IPS-NIHi7 (cell line): ENCODE measurements around the gene PLSCR3.

Experiments
- DNase-seq: peaks from one replicate; pipeline ENCODE4 v3.0.0; 2012; ENCODE audit warnings: mixed read lengths; ENCODE audit errors: extremely low spot score

PLSCR3 gene

DNA sequence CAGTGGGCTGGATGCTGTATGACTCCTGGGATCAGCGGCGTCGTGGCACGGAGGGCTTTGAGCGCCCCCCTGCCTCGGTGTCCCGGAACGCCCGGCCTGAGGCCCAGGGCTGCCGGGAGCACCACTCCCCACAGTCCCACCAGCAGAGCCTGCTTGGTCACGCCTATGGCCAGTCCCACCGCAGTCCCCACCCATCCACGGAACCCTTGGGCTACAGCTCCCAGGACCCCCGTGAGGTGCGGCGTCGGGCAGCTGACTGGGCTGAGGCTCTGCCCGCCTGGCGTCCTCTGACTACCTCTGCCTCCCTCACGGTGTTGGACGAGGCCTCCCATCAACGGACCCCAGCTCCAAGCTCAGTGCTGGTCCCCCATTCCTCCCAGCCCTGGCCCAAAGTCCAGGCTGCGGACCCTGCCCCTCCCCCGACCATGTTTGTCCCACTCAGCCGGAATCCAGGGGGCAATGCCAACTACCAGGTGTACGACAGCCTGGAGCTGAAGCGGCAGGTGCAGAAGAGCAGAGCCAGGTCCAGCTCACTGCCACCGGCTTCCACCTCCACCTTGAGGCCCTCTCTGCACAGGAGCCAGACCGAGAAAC, 32.7 kb upstream of the PLSCR3 start:
- DNase-seq: no peak

DNA sequence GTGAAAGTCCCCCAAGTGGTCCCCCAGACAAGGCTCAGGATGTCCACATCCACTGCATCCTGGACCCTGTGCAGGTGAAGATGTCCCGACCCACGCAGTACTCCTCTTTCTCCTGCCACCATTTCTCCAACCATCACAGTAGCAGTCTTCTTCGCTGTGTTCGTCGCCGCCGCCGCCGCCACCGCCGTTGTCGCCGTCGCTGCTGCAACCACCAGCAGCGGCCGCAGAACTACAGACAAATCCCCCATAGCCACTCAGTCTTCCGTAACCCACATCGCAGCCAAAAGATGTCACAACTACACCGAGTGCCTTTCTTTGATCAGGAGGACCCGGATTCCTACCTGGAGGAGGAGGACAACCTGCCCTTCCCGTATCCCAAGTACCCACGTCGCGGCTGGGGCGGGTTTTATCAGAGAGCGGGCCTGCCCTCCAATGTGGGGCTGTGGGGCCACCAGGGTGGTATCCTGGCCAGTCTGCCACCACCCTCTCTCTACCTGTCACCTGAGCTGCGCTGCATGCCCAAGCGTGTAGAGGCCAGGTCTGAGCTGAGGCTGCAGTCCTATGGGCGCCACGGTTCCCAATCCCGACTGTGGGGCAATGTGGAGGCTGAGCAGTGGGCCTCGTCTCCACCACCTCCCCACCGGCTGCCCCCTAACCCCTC, 32.0 kb upstream of the PLSCR3 start:
- DNase-seq: no peak

DNA sequence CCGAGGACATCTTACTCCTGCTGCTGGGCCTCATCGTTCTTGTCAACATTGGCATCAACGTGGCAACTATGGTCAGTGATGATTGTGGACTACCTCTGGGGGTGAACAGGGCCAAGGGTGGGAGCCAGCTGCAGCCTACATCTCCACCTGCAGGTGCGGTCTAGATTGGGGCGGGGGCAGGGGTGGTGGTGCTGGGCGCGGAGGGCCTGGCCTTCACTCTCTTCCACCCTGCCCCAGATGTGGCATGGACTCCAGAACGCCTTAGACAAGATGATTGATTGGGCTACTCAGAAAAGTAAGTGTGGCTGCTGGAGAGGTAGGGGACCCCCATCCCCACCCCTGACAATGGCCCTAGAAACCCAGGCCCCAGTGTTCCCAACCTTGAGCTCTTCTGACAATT, 31.4 kb upstream of the PLSCR3 start:
- DNase-seq: no peak

DNA sequence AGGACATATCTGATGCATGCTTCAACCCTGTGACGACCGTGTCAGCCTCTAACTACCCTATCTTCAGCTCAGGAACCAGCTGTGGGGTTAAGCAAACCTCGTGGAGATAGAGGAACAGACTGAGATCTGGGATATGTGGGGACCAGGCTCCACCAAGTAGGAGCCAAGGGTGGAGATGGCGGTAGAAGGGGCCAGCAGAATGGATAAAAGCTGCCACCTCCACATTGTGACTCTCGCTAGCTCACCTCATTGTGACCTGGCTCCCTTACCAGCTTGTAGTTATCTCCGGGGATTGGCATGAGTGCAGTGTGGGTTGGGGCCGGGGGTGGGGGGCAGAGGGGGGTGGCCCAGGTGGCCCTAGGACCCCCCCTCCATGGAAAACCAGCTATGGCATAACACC, 31.0 kb upstream of the PLSCR3 start, which contains the start of gene SPEM2:
SPEM2 (plus strand) TSS at position 301 of the 400 bp plus-strand sequence; CDS start at position 374, 73 bp downstream.
- no peak for DNase-seq

DNA sequence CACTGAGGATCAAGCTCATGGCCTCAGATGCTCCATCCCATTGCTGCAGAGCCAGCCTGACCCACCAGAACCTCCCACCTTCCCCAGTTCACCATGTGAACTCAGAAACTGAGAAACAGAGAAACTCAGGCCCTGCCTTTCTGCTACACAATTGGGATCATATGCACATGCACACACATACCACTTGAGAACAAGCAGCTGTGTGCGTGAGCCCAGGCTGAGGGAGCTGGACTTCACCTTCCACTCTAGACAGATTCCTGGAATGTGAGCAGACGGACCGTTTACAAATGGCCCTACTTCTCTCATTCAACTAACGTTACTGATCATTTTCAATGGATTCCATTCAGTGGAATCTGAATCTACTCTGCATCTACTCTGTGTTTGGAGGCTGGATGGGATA, 29.4 kb upstream of the PLSCR3 start:
- DNase-seq: no peak

DNA sequence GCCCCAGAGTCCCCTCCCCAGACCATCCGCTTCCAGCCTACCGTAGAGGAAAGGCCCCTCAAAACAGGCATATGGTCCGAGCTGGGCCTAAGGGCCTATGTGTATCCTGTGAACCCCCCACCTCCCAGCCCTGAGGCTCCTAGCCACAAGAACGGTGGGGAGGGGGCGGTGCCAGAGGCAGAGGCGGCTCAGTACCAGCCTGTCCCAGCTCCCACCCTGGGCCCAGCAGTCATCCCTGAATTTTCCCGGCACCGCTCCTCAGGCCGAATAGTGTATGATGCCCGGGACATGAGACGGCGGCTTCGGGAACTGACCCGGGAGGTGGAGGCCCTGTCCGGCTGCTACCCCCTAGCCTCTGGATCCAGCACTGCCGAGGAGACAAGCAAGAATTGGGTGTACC, 26.9 kb upstream of the PLSCR3 start:
- no peak for DNase-seq

DNA sequence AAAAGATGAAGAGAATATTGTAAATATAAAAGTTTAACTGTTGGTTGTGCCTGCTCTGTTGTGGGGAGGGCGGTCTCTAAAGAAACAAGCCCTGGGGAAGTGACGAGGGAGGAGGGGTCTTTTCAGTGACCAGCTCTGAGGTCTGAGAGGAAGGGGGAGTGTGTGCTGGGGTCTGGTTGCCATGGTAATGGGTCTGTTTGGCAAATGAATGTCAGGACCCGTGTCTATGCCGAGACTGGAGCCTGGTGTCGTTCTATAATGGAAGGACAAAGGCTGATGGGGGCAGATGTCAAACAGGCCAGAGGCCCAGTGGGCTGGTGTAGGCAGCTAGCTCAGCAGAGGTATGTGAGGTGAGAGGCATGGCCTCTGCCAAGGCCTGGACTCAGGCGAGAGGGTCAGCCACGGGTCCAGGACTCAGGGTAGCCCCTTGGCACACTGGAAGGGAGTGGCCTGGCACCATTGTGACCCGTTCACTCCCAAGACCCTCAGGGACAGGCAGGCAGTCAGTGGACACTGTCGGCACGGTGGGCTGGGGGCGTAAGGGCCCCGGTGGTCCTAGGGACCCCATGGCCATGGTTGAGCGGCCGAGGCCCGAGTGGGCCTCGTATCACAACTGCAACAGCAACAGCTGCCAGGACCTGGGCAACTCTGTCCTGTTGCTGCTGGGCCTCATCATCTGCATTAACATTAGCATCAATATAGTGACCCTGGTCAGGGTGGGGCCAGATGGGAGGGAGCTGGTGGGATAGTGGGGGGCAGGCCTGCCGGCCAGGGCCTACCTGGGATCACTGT, 25.7 kb upstream of the PLSCR3 start, which contains the start of gene SPEM1:
SPEM1 (plus strand) TSS at position 506 of the 792 bp plus-strand sequence; CDS start at position 567, 61 bp downstream.
- no peak for DNase-seq

DNA sequence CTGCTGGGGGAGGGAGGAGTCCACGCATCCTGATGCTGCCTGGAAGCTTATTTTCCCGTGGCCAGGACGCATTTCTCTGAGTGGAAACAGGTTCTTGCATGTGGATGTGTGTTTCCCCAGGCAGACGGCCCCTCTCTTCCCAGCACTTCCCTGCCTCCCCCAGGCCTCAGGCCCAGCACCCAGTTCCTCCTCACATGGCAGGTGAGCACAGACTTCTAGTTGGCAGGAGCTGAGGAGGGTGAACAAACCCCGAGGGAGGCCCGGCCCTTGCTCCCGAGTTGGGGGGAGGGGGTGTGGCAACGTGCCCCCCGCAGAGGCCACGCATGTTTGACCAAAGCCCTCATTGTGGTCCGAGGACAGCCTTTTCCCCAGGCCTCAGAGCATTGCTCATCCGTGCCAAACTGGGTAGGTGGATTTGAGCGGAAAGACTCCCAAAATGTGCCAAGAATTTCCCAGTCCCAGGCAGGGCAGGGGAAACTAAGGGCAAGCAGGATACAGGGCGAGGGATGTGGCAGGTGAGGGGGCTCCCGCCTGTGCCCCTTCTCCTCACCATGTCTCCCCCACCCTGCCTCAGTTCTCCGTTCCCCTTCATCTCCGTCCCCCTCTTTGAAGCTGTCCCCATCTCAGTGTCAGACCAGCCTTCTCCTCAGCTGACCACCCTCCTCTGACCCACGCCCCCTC, 24.3 kb upstream of the PLSCR3 start:
- no peak for DNase-seq

DNA sequence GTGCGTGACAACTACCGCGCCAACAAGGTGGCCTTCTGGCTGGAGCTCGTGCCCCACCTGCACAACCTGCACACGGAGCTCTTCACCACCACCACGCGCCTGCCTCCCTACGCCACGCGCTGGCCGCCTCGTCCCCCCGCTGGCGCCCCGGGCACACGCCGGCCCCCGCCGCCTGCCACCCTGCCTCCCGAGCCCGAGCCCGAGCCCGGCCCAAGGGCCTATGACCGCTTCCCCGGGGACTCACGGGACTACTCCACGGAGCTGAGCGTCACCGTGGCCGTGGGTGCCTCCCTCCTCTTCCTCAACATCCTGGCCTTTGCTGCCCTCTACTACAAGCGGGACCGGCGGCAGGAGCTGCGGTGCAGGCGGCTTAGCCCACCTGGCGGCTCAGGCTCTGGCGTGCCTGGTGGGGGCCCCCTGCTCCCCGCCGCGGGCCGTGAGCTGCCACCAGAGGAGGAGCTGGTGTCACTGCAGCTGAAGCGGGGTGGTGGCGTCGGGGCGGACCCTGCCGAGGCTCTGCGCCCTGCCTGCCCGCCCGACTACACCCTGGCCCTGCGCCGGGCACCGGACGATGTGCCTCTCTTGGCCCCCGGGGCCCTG, 22.8 kb upstream of the PLSCR3 start:
- DNase-seq: no peak

DNA sequence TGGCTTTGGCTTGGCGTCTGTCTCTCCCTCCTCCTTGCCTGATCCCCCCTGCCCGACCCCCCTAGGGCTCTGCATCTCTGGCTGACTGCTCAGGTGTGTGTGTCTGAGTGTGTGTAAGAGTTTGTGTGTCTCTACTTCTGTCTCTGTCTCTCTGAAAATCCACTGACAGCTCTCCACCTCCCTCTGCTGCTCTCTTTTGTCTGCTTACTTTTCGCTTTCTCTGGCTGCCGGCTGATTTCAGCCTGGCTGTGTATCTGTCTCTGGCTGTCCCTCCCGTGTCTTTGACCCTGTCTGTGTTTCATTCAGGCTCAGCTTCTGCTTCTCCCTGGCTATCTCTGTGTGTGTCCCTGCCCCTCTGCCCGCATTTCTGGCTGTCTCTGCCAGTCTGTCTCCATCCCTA, 22.0 kb upstream of the PLSCR3 start:
- no peak for DNase-seq

DNA sequence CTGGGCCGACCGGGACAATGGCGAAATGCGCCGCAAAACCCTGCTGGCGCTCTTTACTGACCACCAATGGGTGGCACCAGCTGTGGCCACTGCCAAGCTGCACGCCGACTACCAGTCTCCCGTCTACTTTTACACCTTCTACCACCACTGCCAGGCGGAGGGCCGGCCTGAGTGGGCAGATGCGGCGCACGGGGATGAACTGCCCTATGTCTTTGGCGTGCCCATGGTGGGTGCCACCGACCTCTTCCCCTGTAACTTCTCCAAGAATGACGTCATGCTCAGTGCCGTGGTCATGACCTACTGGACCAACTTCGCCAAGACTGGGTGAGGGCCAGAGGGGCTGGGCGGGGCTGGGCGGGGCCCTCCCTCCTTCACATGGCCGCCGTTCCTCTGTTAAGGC, 21.5 kb upstream of the PLSCR3 start:
- no peak for DNase-seq

DNA sequence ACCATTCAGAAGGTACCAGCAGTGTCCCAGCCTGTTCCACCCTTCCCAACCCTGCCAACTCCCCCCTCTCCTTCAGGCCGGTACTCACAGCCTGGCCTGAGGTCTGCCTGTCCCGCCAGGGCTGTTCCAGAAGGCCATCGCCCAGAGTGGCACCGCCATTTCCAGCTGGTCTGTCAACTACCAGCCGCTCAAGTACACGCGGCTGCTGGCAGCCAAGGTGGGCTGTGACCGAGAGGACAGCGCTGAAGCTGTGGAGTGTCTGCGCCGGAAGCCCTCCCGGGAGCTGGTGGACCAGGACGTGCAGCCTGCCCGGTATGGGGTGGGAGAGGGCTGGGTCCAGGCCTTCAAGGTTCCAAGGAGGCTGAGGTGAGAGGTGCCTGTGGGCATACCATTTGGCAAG, 20.5 kb upstream of the PLSCR3 start:
- no peak for DNase-seq

DNA sequence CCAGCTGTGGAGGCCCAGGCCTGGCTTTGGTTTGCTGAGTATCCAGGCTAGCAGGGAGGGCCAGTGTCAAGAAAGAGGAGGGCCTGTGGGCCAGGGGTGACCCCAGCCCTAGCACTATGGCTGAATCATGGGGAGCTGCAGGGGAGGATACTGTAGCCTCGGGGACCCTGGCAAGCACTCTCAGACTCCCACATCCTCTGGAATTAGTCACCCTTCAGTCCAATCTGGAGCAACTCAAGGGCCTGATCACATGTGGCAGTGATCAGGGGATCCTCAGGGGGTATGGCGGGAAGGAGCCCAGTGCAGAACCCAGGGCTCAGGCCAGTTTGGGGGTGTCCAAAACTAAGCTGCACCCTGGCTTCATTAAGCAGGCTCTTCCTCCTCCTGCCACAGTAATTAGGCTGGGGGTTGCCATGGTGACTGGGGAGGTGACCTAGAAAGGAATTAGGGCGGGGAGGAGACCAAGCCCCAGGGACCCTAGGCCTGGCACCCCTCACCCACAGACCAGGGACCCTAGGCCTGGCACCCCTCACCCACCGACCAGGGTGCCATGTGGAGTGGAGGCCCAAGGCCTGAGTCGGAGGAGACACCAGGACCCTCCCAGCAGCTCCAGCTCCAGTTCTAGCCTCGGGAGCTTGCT, 19.1 kb upstream of the PLSCR3 start:
- DNase-seq: no peak

DNA sequence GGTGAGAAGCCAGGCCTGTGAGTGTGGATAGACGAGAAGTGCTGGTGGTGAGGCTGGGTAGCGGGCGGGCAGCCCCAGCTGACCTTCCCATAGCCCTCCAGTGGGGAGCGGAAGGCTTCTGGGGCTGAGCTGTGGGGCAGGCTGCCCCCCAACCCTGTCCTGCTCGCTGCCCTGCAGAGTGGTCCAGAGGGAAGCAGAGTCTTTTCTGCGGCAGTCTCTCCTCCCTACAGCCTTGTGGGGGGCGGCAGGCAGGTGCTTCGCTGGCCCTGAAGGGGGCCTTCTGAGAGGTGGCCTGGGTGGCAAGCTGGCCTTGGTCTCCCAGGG, 17.1 kb upstream of the PLSCR3 start:
- no peak for DNase-seq

DNA sequence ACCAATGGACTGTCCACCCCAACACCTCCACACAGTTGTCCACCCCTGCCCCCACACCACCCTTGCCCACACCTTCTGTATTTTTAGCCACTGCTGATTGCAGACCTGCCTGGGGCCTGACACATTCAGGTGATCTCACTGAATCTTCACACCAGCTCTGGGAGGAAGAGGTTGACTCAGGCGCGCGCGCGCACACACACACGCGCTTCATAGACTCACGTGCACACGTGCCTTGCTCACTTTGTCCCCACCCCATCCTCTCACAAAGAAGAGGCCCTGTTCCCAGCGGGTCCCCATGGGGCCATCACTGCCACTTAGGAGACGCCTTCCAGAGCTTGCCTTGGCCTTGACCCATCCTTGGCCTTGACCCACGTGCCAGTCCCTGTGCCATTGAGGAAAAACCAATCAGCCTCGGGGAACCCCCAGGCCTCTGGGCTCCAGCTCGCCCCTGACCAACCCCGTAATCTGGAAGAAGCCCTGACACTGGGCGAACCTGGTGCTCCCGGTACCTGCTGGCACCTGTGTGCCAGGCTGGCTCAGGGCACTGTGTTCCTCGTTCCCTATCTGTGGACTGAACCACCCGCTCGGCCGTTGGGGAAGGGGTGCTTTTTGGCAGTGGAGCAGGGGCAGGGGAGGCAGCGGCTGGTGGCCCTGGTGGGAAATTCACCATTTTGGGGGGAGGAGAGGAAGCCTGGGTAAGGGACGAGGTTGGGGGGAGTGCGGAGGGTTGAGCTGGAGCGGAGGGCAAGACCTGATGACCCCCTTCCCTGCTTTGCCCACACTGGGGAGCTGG, 16.5 kb upstream of the PLSCR3 start:
- no peak for DNase-seq

DNA sequence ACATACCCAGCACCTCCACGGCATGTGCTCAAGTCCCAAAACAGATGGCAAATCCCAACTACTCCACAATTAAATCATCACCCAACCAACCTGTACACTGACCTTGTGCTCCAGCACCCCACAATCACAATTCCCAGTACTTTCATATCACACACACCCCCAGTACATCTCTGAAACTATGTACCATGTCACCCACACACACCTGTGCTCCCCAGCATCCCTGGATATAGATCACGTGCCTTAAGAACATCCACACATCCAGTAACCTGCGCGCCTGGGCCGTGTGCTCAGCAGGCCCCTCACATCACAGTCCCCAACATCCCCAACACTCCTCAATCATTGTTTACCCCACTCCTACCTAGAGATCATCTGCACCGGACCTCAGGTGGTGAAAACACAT, 15.4 kb upstream of the PLSCR3 start:
- no peak for DNase-seq

DNA sequence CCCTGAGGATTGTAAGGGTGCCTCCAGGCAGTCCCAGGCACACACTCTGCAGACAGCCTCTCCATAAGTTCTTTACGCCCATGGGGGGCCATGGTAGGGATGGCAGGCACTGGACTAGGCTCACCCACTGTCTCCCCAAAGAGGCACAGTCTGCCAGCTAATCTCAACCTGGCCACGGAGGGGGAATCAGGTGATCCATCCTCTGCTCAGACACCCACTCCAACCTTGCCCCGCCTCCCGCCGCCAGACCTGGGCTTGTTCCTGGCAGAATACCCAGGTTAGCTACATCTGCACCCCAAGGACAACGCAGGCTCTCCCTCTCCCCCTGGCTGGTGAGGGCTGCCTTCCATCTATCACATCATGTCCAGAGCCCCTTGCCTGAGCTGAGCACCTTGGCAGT, 14.5 kb upstream of the PLSCR3 start:
- DNase-seq: no peak

DNA sequence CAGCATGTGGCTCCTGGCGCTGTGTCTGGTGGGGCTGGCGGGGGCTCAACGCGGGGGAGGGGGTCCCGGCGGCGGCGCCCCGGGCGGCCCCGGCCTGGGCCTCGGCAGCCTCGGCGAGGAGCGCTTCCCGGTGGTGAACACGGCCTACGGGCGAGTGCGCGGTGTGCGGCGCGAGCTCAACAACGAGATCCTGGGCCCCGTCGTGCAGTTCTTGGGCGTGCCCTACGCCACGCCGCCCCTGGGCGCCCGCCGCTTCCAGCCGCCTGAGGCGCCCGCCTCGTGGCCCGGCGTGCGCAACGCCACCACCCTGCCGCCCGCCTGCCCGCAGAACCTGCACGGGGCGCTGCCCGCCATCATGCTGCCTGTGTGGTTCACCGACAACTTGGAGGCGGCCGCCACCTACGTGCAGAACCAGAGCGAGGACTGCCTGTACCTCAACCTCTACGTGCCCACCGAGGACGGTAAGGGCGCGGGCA, 14.0 kb upstream of the PLSCR3 start:
- no peak for DNase-seq

DNA sequence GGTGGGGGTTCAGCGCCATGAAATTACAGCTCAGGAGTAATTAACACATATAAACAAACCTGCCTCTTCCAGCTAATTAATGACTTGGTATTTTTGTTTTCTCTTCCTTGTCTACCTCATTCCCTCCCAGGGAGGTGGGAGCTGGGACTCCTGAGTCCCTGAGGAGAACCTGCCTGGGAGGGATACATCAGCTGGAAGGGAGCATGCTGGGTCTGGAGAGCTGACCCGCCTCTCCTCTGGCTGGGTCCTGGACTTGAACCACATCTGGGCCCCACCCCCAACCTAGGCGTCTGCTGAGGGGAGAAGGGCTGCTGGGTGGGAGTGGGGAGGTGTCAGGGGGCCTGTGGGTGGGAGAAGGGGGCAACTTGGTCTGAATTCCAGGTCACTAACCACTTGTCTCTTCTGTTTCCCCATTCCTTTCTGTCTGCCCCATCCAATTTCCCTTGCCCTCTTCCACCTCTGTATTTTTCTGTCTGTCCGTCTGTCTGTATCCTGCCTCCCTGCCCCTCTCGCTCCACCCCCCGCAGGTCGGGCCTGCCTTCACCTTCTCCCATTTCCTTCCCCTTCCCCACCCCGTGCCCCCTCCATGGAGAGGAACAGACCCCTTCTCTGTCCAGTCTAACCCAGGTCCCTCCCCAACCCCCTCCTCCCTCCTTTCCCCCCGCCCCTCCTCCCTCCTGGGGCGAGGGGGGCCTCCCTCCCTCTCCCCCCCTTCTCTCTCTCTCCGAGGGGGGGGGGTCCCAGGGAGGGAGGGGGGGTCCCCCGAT, 13.3 kb upstream of the PLSCR3 start, which contains the start of gene NLGN2:
NLGN2 (plus strand) TSS at position 361 of the 767 bp plus-strand sequence. CDS start 411 bp downstream, outside the sequence.
- DNase-seq: no peak

DNA sequence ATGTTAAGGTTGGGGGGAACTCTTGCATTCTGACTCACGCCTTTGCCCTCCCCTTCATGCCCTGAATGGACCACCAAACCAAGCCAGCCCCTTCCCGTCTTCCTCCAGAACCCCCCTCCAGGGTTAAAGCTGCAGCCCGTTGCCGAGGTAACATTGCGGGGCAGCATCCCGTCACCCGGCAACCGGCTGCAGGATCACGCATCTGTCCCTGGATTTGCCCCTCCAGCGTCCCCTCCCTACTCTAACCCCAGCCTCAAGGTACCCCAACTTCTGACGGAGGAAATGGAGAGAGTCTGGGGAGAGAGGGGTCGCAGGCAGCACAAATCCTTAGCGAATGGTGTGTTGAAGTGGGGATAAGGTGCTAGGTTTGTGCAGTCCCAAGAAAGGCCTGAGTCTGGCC, 12.8 kb upstream of the PLSCR3 start:
- no peak for DNase-seq
